ENCODE measurements around the gene CNTN1.

DNA sequence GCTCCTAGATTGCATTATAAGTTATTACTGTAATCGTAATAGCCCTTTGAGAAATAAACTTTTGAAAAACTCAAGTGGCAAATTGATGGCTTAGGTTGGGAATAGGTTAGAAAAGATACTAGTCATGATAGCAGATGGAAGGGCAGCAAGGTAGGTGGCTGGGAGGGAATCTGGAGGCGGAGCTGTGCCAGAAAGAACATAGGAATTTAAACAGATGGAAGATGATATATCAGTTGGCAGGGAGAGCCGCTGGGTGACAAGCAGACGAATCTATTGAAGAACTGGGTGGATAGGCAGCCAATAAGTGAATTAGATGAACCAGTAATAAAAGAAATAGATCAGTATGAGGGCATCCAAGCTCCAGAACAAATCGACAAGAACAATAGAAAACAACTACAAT, 142.1 kb downstream of the CNTN1 start:
- TF ChIP-seq HDAC6 (IDR thresholded peaks at IDR 0.05; ENCODE audit: unreplicated experiment) = no peak
- TF ChIP-seq, protein P1, sequence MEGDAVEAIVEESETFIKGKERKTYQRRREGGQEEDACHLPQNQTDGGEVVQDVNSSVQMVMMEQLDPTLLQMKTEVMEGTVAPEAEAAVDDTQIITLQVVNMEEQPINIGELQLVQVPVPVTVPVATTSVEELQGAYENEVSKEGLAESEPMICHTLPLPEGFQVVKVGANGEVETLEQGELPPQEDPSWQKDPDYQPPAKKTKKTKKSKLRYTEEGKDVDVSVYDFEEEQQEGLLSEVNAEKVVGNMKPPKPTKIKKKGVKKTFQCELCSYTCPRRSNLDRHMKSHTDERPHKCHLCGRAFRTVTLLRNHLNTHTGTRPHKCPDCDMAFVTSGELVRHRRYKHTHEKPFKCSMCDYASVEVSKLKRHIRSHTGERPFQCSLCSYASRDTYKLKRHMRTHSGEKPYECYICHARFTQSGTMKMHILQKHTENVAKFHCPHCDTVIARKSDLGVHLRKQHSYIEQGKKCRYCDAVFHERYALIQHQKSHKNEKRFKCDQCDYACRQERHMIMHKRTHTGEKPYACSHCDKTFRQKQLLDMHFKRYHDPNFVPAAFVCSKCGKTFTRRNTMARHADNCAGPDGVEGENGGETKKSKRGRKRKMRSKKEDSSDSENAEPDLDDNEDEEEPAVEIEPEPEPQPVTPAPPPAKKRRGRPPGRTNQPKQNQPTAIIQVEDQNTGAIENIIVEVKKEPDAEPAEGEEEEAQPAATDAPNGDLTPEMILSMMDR (IDR thresholded peaks at IDR 0.05 in 2 of 3, conservative IDR thresholded peaks at IDR 0.05 in 1 of 3; ENCODE audit: control insufficient read depth in 2 of 3, extremely low read depth in 1 of 3, insufficient read depth in 1 of 3, low read depth in 3 of 3, low read length in 3 of 3) = no peak
- no peak for TF ChIP-seq BACH1 (IDR thresholded peaks at IDR 0.05; ENCODE audit: borderline replicate concordance)
- TF ChIP-seq, protein P2, sequence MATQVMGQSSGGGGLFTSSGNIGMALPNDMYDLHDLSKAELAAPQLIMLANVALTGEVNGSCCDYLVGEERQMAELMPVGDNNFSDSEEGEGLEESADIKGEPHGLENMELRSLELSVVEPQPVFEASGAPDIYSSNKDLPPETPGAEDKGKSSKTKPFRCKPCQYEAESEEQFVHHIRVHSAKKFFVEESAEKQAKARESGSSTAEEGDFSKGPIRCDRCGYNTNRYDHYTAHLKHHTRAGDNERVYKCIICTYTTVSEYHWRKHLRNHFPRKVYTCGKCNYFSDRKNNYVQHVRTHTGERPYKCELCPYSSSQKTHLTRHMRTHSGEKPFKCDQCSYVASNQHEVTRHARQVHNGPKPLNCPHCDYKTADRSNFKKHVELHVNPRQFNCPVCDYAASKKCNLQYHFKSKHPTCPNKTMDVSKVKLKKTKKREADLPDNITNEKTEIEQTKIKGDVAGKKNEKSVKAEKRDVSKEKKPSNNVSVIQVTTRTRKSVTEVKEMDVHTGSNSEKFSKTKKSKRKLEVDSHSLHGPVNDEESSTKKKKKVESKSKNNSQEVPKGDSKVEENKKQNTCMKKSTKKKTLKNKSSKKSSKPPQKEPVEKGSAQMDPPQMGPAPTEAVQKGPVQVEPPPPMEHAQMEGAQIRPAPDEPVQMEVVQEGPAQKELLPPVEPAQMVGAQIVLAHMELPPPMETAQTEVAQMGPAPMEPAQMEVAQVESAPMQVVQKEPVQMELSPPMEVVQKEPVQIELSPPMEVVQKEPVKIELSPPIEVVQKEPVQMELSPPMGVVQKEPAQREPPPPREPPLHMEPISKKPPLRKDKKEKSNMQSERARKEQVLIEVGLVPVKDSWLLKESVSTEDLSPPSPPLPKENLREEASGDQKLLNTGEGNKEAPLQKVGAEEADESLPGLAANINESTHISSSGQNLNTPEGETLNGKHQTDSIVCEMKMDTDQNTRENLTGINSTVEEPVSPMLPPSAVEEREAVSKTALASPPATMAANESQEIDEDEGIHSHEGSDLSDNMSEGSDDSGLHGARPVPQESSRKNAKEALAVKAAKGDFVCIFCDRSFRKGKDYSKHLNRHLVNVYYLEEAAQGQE (IDR thresholded peaks at IDR 0.05; ENCODE audit: low read depth, low read length) = no peak
- no peak for TF ChIP-seq TCF7 (IDR thresholded peaks at IDR 0.05; ENCODE audit: borderline replicate concordance)
- no peak for TF ChIP-seq JUNB (IDR thresholded peaks at IDR 0.05)
- no peak for TF ChIP-seq CHD2 (IDR thresholded peaks at IDR 0.05; ENCODE audit: borderline replicate concordance, low read depth, low read length)
- no peak for TF ChIP-seq POLR2A (IDR thresholded peaks at IDR 0.05; ENCODE audit: low read depth, low read length)
- no peak for TF ChIP-seq ZBED1 (IDR thresholded peaks at IDR 0.05; ENCODE audit: borderline replicate concordance)
- no peak for TF ChIP-seq CREM (IDR thresholded peaks at IDR 0.05; ENCODE audit: low read depth)
